Astrocyte (in vitro differentiated cells and primary cell): ENCODE data around the gene LRRD1. TPM values are rescaled to one million over a fixed set of nuclear protein-coding genes. Genes with fewer than 3 reads are reported as not detected.

Experiments
- DNase-seq: peaks from one replicate; pipeline ENCODE4 v3.0.0-alpha.2; 2010; ENCODE audit warnings: low read depth
- FAIRE-seq: peaks from 2 replicates; lab custom pipeline; 2011; peaks lifted over from hg19 to GRCh38; lab: Jason Lieb, UNC
- H2AFZ ChIP-seq: 2 replicates; pipeline ENCODE4 v1.6.0; 2012; ENCODE audit warnings: low read depth, low read length, inconsistent platforms
- H3K27ac ChIP-seq: 2 replicates; pipeline ENCODE4 v1.5.1; 2011; ENCODE audit warnings: low read depth, low read length, inconsistent platforms
- H3K27me3 ChIP-seq: 2 replicates; pipeline ENCODE4 v1.6.0; 2011; ENCODE audit warnings: low read length, inconsistent platforms; ENCODE audit not compliant: insufficient read depth
- H3K36me3 ChIP-seq: 2 replicates; pipeline ENCODE4 v1.5.1; 2011; ENCODE audit warnings: low read length, inconsistent platforms; ENCODE audit not compliant: insufficient read depth
- H3K4me1 ChIP-seq: 2 replicates; pipeline ENCODE4 v1.5.1; 2011; ENCODE audit warnings: low read length, inconsistent platforms; ENCODE audit not compliant: insufficient read depth
- H3K4me2 ChIP-seq: 2 replicates; pipeline ENCODE4 v1.6.0; 2012; ENCODE audit warnings: low read length, inconsistent platforms
- H3K4me3 ChIP-seq: 2 replicates; pipeline ENCODE4 v1.5.1; 2011; ENCODE audit warnings: low read depth, mild to moderate bottlenecking, low read length, inconsistent platforms; ENCODE audit not compliant: insufficient read depth
- H3K79me2 ChIP-seq: 2 replicates; pipeline ENCODE4 v1.6.0; 2012; ENCODE audit warnings: mild to moderate bottlenecking, low read length, inconsistent platforms; ENCODE audit not compliant: insufficient read depth
- H3K9ac ChIP-seq: 2 replicates; pipeline ENCODE4 v1.6.0; 2012; ENCODE audit warnings: mild to moderate bottlenecking, low read length, inconsistent platforms
- H3K9me3 ChIP-seq: 2 replicates; pipeline ENCODE4 v1.5.1; 2012; ENCODE audit warnings: low read depth, mild to moderate bottlenecking, low read length, inconsistent platforms; ENCODE audit not compliant: insufficient read depth
- H4K20me1 ChIP-seq: 2 replicates; pipeline ENCODE4 v1.6.0; 2012; ENCODE audit warnings: low read length, inconsistent platforms; ENCODE audit not compliant: insufficient read depth
- H3K27ac Mint-ChIP-seq: one replicate; pipeline ENCODE4 v1.8.0; 2021; ENCODE audit warnings: mild to moderate bottlenecking, mixed read lengths; ENCODE audit not compliant: unreplicated experiment
- H3K27me3 Mint-ChIP-seq: one replicate; pipeline ENCODE4 v1.8.0; 2021; ENCODE audit warnings: low read depth, mixed read lengths; ENCODE audit not compliant: unreplicated experiment
- H3K36me3 Mint-ChIP-seq: one replicate; pipeline ENCODE4 v1.8.0; 2021; ENCODE audit warnings: low read depth, mixed read lengths; ENCODE audit not compliant: unreplicated experiment
- H3K4me1 Mint-ChIP-seq: one replicate; pipeline ENCODE4 v1.8.0; 2021; ENCODE audit warnings: low read depth, mixed read lengths; ENCODE audit not compliant: unreplicated experiment
- H3K4me3 Mint-ChIP-seq: one replicate; pipeline ENCODE4 v1.8.0; 2021; ENCODE audit warnings: mild to moderate bottlenecking, moderate library complexity, mixed read lengths; ENCODE audit not compliant: unreplicated experiment
- H3K9me3 Mint-ChIP-seq: one replicate; pipeline ENCODE4 v1.8.0; 2021; ENCODE audit warnings: mild to moderate bottlenecking, mixed read lengths; ENCODE audit not compliant: unreplicated experiment
- EZH2 ChIP-seq: IDR thresholded peaks from 2 replicates; pipeline ENCODE4 v1.6.1; 2012; ENCODE audit warnings: mild to moderate bottlenecking, low read length, inconsistent platforms; ENCODE audit not compliant: insufficient read depth
- total RNA-seq: library from RNA; stranded (reverse); gene quantifications from 2 replicates; pipeline ENCODE4 v1.2.1, GENCODE V29; 2021
- TF ChIP-seq, protein P1 (sequence below): IDR thresholded peaks from 2 replicates; pipeline ENCODE4 v1.5.1; 2011; ENCODE audit warnings: low read depth, mild to moderate bottlenecking, inconsistent platforms, low read length, moderate library complexity; ENCODE audit not compliant: insufficient read depth

Gene LRRD1
- total RNA-seq, 1 donor from 2014 or later: 0.27 TPM

GRCh38 chr7:92134271-92135051 lies 44.5 kb downstream of the LRRD1 start, which contains the start of gene CYP51A1:
TSS of gene CYP51A1 (minus strand) at chr7:92134477. CDS start at chr7:92134364, 113 bp downstream.
- Histone ChIP-seq H3K4me2 (peak within 1 kb of the TSS; percentile 94), H3K27me3 (no peaks in the 10 kb centered on the region), H3K36me3 (peaks cover 3% of the 10 kb centered on the region), H4K20me1 (peaks cover 34% of the 10 kb centered on the region), H3K9me3 (no peaks in the 10 kb centered on the region), H3K4me3 (peak within 1 kb of the TSS; percentile 77), H2AFZ (peak within 1 kb of the TSS; percentile 96), H3K27ac (peak within 1 kb of the TSS; percentile 97), H3K4me1 (no peaks in the 10 kb centered on the region), H3K9ac (peak within 1 kb of the TSS; percentile 89), H3K79me2 (peaks cover 46% of the 10 kb centered on the region)
- no peaks in the 10 kb centered on the region for H3K9me3 Mint-ChIP-seq
- no peak for TF ChIP-seq EZH2
- TF ChIP-seq, protein P1, sequence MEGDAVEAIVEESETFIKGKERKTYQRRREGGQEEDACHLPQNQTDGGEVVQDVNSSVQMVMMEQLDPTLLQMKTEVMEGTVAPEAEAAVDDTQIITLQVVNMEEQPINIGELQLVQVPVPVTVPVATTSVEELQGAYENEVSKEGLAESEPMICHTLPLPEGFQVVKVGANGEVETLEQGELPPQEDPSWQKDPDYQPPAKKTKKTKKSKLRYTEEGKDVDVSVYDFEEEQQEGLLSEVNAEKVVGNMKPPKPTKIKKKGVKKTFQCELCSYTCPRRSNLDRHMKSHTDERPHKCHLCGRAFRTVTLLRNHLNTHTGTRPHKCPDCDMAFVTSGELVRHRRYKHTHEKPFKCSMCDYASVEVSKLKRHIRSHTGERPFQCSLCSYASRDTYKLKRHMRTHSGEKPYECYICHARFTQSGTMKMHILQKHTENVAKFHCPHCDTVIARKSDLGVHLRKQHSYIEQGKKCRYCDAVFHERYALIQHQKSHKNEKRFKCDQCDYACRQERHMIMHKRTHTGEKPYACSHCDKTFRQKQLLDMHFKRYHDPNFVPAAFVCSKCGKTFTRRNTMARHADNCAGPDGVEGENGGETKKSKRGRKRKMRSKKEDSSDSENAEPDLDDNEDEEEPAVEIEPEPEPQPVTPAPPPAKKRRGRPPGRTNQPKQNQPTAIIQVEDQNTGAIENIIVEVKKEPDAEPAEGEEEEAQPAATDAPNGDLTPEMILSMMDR: no peak
- H3K27ac Mint-ChIP-seq: peak within 1 kb of the TSS; percentile 100
- H3K4me3 Mint-ChIP-seq: peak within 1 kb of the TSS; percentile 99
- H3K27me3 Mint-ChIP-seq: no peaks in the 10 kb centered on the region
- H3K4me1 Mint-ChIP-seq: peaks cover 11% of the 10 kb centered on the region
- peak; percentile 88 for DNase-seq
- no peak for FAIRE-seq
- H3K36me3 Mint-ChIP-seq: peaks cover 3% of the 10 kb centered on the region

GRCh38 chr7:92133737-92134270 lies 45.1 kb downstream of the LRRD1 start:
- H3K27ac Mint-ChIP-seq: peak overlapping the region; percentile 100
- TF ChIP-seq, protein P1: peak; percentile 54
- no peak for TF ChIP-seq EZH2
- no peaks in the 10 kb centered on the region for H3K9me3 Mint-ChIP-seq
- Histone ChIP-seq H3K4me3 (peak overlapping the region; percentile 77), H2AFZ (peak overlapping the region; percentile 96), H3K36me3 (peaks cover 3% of the 10 kb centered on the region), H3K27ac (peak overlapping the region; percentile 97), H3K4me1 (no peaks in the 10 kb centered on the region), H4K20me1 (peaks cover 34% of the 10 kb centered on the region), H3K4me2 (peak overlapping the region; percentile 94), H3K79me2 (peaks cover 49% of the 10 kb centered on the region), H3K27me3 (no peaks in the 10 kb centered on the region), H3K9ac (peak overlapping the region; percentile 89), H3K9me3 (no peaks in the 10 kb centered on the region)
- FAIRE-seq (no peak), DNase-seq (peak; percentile 46)
- no peaks in the 10 kb centered on the region for H3K27me3 Mint-ChIP-seq
- peaks cover 11% of the 10 kb centered on the region for H3K4me1 Mint-ChIP-seq
- H3K36me3 Mint-ChIP-seq: peaks cover 3% of the 10 kb centered on the region
- H3K4me3 Mint-ChIP-seq: peak overlapping the region; percentile 99
